Upper lobe of left lung (tissue), 4 donors: ENCODE results near the gene DOCK4.

Source experiments
- EP300 ChIP-seq, 4 donors: sonication (generic); formaldehyde crosslinking; IDR thresholded peaks; one replicate each; pipeline ENCODE4 v1.5.1; 2017; ENCODE audit warnings: antibody characterized with exemption in 4 of 4, control low read depth in 2 of 4
- POLR2A ChIP-seq, 4 donors: fragments of 450-650 bp; IDR thresholded peaks; one replicate each; pipeline ENCODE4 v1.5.1; 2016 to 2017; ENCODE audit warnings: antibody characterized with exemption in 4 of 4, mild to moderate bottlenecking in 2 of 4
- POLR2AphosphoS5 ChIP-seq, 2 donors: sonication (generic); formaldehyde crosslinking; IDR thresholded peaks; one replicate each; pipeline ENCODE4 v1.5.1; 2017; ENCODE audit warnings: antibody characterized with exemption in 2 of 2
- TF ChIP-seq, protein P1 (sequence below), 6 experiments: fragments of 450-650 bp in 4 of 6; fragments of 200-600 bp in 2 of 6; sonication (generic) in 2 of 6; IDR thresholded peaks; one replicate each; pipeline ENCODE4 v1.5.1; 2016 to 2019; ENCODE audit warnings: antibody characterized with exemption in 6 of 6

DNA sequence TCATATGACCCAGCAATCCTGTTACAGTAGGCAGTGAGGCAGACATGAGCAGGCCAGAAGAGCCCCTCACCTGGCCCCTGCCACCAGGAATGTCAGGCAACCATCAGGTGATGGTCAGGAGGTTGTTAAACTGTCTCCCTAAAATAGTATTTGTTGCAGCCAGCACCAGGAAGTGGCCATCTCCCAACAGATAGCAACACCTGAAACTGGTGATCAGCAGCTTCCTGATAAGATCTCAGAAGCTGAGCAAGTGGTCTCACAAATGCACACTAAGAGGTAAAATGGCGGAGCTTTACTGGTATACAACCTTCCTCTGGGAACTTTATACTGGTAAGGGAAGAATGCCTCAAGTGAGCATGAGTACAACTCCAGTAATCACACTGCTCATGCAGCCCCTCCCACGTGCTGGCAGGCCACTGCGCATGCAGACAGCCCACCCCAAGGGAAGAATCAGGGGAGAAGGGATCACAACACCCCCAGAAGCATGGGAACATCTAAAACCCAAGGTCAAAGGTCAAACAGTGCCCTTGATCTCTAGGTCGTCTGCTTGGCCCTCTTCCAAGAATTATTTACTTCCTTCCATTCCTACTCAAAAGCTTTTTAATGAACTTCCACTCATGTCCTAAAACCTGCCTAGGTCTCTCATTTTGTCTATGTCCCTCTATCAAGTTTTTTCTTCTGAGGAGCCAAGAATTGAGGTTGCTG is 133.5 kb downstream of the DOCK4 start:
- TF ChIP-seq, protein P1, sequence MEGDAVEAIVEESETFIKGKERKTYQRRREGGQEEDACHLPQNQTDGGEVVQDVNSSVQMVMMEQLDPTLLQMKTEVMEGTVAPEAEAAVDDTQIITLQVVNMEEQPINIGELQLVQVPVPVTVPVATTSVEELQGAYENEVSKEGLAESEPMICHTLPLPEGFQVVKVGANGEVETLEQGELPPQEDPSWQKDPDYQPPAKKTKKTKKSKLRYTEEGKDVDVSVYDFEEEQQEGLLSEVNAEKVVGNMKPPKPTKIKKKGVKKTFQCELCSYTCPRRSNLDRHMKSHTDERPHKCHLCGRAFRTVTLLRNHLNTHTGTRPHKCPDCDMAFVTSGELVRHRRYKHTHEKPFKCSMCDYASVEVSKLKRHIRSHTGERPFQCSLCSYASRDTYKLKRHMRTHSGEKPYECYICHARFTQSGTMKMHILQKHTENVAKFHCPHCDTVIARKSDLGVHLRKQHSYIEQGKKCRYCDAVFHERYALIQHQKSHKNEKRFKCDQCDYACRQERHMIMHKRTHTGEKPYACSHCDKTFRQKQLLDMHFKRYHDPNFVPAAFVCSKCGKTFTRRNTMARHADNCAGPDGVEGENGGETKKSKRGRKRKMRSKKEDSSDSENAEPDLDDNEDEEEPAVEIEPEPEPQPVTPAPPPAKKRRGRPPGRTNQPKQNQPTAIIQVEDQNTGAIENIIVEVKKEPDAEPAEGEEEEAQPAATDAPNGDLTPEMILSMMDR (IDR thresholded peaks at IDR 0.05), result no peak
- no peak for TF ChIP-seq POLR2A (IDR thresholded peaks at IDR 0.05)
- TF ChIP-seq EP300 (IDR thresholded peaks at IDR 0.05), result no peak
- no peak for TF ChIP-seq POLR2AphosphoS5 (IDR thresholded peaks at IDR 0.05)
